Hepatocyte (in vitro differentiated cells): ENCODE data around the gene IMMT.

Experiments
- CTCF ChIP-seq: fragments of 200-600 bp; sonication (generic); IDR thresholded peaks from 2 replicates; pipeline ENCODE4 v1.5.1; 2016; ENCODE audit warnings: antibody characterized with exemption, mild to moderate bottlenecking; ENCODE audit not compliant: poor library complexity
- EZH2 ChIP-seq: fragments of 200-600 bp; sonication (generic); IDR thresholded peaks from 2 replicates; pipeline ENCODE4 v1.6.1; 2016; ENCODE audit warnings: antibody characterized with exemption, mild to moderate bottlenecking, borderline replicate concordance
- EZH2phosphoT487 ChIP-seq: fragments of 200-600 bp; sonication (generic); IDR thresholded peaks from one replicate; pipeline ENCODE4 v1.6.1; 2018; ENCODE audit warnings: antibody characterized with exemption, mild to moderate bottlenecking, low read depth, moderate library complexity; ENCODE audit not compliant: unreplicated experiment, severe bottlenecking

GRCh38 chr2:86147793-86148192 lies 47.5 kb downstream of the IMMT start:
- no peak for TF ChIP-seq EZH2
- TF ChIP-seq CTCF = no peak
- TF ChIP-seq EZH2phosphoT487 = no peak
